ENCODE measurements around the gene RNF152. TPM values are rescaled to one million over a fixed set of nuclear protein-coding genes. Genes with fewer than 3 reads are reported as not detected.

Gene RNF152
- total and polyA plus RNA-seq, 12 donors = 1.5 to 31.1 (median 11.2) TPM

- no peak for DNase-seq
- Histone ChIP-seq H3K4me3 (no peak overlapping the region), H3K36me3 (replicated peaks in 1 of 2) (no peaks in the 10 kb centered on the region), H3K27me3 (no peaks in the 10 kb centered on the region), H3K4me1 (replicated peaks in 1 of 2) (peaks cover 21 to 27% of the 10 kb centered on the region in 2 donors), H3K27ac (no peak overlapping the region), H3K9me3 (replicated peaks in 1 of 3) (no peaks in the 10 kb centered on the region)
- no peak for TF ChIP-seq POLR2A (IDR thresholded peaks at IDR 0.05)
- TF ChIP-seq CTCF (IDR thresholded peaks at IDR 0.05) = no peak
- 81 to 93% (median 88%) methylated on average over 3 of the region's 3 CpGs for WGBS, 4 donors
- intact Hi-C loops (cut with DNase I) = no loop called here
Measured at GRCh38 chr18:61890344-61890743, 2.5 kb downstream of the RNF152 start.

GRCh38 chr18:61889541-61889940, 3.3 kb downstream of the RNF152 start:
- intact Hi-C loops (cut with DNase I) = no loop called here
- DNase-seq = no peak
- TF ChIP-seq POLR2A (IDR thresholded peaks at IDR 0.05) (no peak), CTCF (IDR thresholded peaks at IDR 0.05) (no peak)
- Histone ChIP-seq H3K27ac (no peak overlapping the region), H3K36me3 (replicated peaks in 1 of 2) (no peaks in the 10 kb centered on the region), H3K9me3 (replicated peaks in 1 of 3) (no peaks in the 10 kb centered on the region), H3K4me3 (no peak overlapping the region), H3K27me3 (no peaks in the 10 kb centered on the region), H3K4me1 (replicated peaks in 1 of 2) (peaks cover 18 to 22% of the 10 kb centered on the region in 2 donors)
- 45 to 67% (median 56%) methylated on average over 1 of the region's 1 CpG for whole genome bisulfite sequencing, 4 donors

GRCh38 chr18:61888622-61889021, 4.2 kb downstream of the RNF152 start:
- H3K27ac ChIP-seq = no peak overlapping the region
- TF ChIP-seq POLR2A (IDR thresholded peaks at IDR 0.05) (no peak), CTCF (IDR thresholded peaks at IDR 0.05) (no peak)
- no peak overlapping the region for H3K4me3 ChIP-seq
- H3K27me3 ChIP-seq = no peaks in the 10 kb centered on the region
- H3K4me1 ChIP-seq (replicated peaks in 1 of 2) = peaks cover 16 to 21% of the 10 kb centered on the region in 2 donors
- no peaks in the 10 kb centered on the region for H3K36me3 ChIP-seq (replicated peaks in 1 of 2)
- no peak for DNase-seq
- intact Hi-C loops (cut with DNase I) = no loop called here
- WGBS, 4 donors = 72 to 88% (median 80%) methylated on average over 5 of the region's 5 CpGs
- no peaks in the 10 kb centered on the region for H3K9me3 ChIP-seq (replicated peaks in 1 of 3)

- Histone ChIP-seq H3K27me3 (no peaks in the 10 kb centered on the region), H3K4me1 (replicated peaks in 1 of 2) (peaks cover 11 to 21% of the 10 kb centered on the region in 2 donors), H3K4me3 (no peak overlapping the region), H3K27ac (no peak overlapping the region), H3K9me3 (replicated peaks in 1 of 3) (no peaks in the 10 kb centered on the region), H3K36me3 (replicated peaks in 1 of 2) (no peaks in the 10 kb centered on the region)
- 79 to 95% (median 87%) methylated on average over 6 of the region's 6 CpGs for WGBS, 4 donors
- no peak for DNase-seq
- TF ChIP-seq CTCF (IDR thresholded peaks at IDR 0.05) = no peak
- no peak for TF ChIP-seq POLR2A (IDR thresholded peaks at IDR 0.05)
- intact Hi-C loops (cut with DNase I) = no loop called here
Measured at GRCh38 chr18:61887838-61888237, 5.0 kb downstream of the RNF152 start.

Measured in adrenal gland (tissue), 12 donors.